ENCODE results near the gene LHFPL3.

GRCh38 chr7:104861729-104862390, 533.5 kb downstream of the LHFPL3 start:
- TF ChIP-seq MAFK (IDR thresholded peaks at IDR 0.05; ENCODE audit: partially characterized antibody) (no peak), EP300 (IDR thresholded peaks at IDR 0.05) (no peak), HOXB13 (CRISPR knock-in tag; IDR thresholded peaks at IDR 0.05; ENCODE audit: low read depth) (no peak), TP53 (CRISPR knock-in tag; IDR thresholded peaks at IDR 0.05) (no peak)
- TF ChIP-seq, protein P1, sequence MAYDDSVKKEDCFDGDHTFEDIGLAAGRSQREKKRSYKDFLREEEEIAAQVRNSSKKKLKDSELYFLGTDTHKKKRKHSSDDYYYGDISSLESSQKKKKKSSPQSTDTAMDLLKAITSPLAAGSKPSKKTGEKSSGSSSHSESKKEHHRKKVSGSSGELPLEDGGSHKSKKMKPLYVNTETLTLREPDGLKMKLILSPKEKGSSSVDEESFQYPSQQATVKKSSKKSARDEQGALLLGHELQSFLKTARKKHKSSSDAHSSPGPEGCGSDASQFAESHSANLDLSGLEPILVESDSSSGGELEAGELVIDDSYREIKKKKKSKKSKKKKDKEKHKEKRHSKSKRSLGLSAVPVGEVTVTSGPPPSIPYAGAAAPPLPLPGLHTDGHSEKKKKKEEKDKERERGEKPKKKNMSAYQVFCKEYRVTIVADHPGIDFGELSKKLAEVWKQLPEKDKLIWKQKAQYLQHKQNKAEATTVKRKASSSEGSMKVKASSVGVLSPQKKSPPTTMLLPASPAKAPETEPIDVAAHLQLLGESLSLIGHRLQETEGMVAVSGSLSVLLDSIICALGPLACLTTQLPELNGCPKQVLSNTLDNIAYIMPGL (CRISPR knock-in tag; IDR thresholded peaks at IDR 0.05; ENCODE audit: borderline replicate concordance): no peak
- TF ChIP-seq, protein P2, sequence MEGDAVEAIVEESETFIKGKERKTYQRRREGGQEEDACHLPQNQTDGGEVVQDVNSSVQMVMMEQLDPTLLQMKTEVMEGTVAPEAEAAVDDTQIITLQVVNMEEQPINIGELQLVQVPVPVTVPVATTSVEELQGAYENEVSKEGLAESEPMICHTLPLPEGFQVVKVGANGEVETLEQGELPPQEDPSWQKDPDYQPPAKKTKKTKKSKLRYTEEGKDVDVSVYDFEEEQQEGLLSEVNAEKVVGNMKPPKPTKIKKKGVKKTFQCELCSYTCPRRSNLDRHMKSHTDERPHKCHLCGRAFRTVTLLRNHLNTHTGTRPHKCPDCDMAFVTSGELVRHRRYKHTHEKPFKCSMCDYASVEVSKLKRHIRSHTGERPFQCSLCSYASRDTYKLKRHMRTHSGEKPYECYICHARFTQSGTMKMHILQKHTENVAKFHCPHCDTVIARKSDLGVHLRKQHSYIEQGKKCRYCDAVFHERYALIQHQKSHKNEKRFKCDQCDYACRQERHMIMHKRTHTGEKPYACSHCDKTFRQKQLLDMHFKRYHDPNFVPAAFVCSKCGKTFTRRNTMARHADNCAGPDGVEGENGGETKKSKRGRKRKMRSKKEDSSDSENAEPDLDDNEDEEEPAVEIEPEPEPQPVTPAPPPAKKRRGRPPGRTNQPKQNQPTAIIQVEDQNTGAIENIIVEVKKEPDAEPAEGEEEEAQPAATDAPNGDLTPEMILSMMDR (IDR thresholded peaks at IDR 0.05): no peak
- TF ChIP-seq, protein P3, sequence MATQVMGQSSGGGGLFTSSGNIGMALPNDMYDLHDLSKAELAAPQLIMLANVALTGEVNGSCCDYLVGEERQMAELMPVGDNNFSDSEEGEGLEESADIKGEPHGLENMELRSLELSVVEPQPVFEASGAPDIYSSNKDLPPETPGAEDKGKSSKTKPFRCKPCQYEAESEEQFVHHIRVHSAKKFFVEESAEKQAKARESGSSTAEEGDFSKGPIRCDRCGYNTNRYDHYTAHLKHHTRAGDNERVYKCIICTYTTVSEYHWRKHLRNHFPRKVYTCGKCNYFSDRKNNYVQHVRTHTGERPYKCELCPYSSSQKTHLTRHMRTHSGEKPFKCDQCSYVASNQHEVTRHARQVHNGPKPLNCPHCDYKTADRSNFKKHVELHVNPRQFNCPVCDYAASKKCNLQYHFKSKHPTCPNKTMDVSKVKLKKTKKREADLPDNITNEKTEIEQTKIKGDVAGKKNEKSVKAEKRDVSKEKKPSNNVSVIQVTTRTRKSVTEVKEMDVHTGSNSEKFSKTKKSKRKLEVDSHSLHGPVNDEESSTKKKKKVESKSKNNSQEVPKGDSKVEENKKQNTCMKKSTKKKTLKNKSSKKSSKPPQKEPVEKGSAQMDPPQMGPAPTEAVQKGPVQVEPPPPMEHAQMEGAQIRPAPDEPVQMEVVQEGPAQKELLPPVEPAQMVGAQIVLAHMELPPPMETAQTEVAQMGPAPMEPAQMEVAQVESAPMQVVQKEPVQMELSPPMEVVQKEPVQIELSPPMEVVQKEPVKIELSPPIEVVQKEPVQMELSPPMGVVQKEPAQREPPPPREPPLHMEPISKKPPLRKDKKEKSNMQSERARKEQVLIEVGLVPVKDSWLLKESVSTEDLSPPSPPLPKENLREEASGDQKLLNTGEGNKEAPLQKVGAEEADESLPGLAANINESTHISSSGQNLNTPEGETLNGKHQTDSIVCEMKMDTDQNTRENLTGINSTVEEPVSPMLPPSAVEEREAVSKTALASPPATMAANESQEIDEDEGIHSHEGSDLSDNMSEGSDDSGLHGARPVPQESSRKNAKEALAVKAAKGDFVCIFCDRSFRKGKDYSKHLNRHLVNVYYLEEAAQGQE (IDR thresholded peaks at IDR 0.05): no peak
